HUDEP-2 (cell line): Measurements from ENCODE around the gene SMURF1.

ENCODE experiments used
- DNase-seq, 76 experiments: peaks; one replicate each; lab custom pipeline; 2025; ENCODE audit not compliant: unreplicated experiment in 76 of 76; lab: John Stamatoyannopoulos, UW

The SMURF1 gene

DNA sequence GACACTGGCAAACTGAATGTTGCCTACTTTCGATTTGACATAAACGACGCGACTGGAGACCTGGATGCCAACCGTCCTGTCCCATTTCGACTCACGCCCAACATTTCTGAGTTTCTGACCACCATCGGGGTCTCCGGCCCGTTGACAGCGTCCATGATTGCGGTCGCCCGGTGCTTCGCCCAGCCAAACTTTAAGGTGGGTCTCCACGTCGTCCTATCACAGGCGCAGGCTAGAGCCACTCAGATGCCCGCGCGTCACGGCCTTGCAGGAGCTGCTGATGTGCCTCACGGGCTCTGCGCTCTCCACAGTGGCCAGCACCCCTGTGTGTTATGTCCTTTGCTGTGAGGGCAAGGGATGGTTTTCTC, 132.6 kb downstream of the SMURF1 start:
- DNase-seq, result no peak

DNA sequence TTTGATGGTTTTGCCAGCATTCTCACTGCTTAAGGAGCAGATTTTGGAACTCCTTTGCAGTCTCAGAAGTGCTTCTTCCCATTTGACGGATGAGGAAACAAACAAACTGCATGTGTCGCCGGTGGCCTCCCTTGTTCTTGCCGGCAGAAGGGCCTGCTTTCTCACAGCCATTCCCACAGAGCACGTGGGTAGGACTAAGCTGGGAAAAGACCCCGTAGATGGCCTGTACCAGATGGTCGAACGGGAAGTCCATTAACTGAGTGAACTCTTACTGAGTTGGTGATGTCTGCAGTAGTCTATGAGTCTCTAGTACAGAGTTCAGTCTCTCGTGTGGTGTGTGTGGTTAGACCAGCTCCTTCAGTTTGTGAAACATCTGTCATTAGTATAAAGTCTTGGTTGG, 133.6 kb downstream of the SMURF1 start:
- no peak for DNase-seq

DNA sequence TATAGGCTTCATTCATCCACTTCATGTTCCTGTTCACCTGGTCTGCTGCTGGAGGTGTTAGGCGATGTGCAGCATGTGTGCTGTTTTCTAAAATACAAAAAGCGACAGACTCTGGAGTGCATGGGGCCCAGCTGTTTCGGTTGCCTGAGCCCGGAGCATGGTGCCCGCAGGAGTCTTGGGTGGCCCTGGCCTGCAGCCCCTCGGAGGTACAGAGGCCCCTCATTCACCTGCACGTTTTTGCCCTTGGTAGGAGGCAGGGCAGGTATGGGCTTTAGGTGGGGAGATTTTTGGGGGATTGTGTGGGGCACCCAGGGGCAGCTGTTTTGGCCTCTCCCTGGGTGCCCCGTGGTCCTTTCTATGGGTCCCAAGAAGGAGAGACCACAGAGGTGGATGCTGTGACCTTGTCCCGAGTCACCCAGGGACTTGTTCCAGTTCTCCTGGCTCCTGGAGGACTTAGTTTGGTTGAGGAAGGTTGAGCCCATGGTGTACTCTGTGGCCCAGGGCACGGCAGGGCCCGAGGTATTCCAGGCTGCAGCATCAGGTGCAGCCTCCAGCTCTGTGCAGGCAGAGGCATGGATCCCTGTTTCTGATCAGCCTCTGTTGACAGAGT, 134.9 kb downstream of the SMURF1 start:
- DNase-seq, result no peak

DNA sequence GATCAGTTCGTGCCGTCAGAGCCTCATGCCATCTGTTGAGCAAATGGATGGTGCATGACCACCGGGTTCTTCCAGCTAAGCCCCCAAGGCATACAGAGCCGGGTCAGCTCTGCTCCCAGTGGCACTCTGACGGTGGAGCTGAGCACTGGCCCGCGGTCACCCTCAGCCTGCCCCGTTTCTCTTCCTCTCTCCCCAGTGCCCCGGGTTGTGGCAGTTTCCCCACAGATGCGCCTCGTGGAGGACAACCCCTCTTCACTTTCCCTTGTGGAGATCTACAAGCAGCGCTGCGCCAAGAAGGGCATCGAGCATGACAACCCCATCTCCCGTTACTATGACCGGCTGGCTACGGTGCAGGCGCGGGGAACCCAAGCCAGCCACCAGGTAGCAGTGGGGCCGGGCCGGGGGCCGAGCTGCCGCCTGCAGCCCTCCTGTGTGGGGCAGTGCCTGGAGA, 135.7 kb downstream of the SMURF1 start:
- DNase-seq, result no peak

DNA sequence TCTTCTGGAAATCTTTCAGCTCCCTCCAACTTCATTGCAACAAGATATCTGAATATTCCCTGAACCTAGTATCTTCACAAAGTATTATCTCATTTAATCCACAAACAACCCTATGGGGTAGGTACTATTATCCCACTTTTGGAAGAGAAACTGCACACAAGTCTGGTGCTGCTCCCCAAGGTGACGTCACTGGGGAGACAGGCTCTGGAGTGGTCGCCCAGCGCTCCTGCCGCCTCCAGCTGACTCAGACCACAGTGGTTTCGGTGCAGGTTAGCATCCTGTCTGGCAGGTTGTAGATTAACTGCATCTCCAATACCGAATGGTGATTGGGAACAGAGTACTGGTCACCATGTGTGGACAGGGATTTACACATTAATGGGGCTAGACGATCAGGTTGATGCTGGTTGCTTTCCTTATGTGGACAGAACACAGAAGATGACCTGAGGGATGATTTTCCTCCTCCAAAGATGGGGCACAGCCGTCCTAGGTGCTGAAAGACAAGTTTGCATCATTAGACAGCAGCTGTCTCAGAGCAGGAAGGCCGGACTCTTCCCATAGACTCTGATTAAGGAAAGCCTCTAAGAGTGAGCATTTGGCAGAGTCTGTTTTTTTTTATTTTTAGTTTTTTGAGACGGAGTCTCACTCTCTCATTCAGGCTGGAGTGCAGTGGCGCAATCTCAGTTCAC, 137.0 kb downstream of the SMURF1 start:
- no peak for DNase-seq

DNA sequence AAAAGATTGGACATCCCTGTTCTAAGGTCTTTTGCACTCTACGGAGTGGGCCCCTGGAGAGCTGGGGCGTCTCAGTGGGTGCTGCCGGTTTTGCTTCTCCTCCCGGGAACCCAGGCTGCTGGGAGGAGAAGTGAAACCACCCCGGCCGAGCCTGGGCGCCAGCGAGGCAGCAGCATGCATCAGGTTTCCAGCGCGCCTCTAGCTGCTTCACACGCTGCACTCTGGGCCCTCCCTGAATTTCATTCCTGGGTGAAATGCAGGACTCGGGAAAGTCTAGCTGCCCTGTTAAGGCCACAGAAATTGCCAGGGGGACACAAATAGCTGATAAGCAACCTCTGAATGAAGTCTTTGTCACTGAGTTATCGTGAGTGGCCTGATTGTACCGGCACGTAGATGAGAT, 138.1 kb downstream of the SMURF1 start:
- no peak for DNase-seq

DNA sequence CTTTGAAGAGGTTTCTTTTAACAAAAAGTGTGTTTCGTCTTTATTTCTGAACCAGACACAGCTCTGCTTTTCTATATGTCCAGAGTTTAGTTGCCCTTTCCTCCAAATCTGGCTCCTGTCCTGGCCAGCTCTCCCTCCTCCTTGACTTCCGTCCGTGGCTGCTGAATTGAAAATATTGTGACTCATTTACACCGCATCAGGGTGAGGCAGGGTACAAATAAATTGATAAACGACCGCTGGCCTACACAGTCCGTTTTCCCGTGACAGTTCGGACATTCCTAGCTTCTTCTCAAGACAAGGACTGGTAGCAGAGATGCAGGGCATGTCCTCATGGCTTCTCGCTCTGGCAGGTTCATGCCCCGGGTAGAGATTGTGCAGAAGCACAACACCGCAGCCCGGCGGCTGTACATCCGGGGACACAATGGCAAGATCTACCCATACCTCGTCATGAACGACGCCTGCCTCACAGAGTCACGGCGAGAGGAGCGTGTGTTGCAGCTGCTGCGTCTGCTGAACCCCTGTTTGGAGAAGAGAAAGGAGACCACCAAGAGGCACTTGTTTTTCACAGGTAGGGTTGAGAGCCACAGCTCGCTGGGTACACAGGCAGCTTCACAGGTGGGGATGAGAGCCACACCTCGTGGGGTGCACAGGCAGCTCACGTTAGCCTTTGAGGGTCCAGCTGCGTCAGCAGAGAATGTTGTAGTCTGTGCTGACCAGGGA, 139.0 kb downstream of the SMURF1 start:
- DNase-seq, result no peak

DNA sequence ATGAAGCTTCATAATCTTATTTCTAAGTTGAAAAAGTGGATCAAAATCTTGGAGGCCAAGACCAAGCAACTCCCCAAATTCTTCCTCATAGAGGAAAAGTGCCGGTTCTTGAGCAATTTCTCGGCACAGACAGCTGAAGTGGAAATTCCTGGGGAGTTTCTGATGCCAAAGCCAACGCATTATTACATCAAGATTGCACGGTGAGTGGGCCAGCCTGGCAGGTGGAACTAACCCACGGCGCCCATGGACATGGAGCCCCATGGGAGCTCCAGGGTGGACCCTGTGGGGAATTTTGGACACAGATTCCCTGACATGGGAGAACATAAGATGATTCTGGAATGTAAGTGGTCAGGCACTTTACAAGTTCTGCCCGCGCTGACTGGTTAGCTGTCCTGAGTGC, 139.7 kb downstream of the SMURF1 start:
- no peak for DNase-seq

DNA sequence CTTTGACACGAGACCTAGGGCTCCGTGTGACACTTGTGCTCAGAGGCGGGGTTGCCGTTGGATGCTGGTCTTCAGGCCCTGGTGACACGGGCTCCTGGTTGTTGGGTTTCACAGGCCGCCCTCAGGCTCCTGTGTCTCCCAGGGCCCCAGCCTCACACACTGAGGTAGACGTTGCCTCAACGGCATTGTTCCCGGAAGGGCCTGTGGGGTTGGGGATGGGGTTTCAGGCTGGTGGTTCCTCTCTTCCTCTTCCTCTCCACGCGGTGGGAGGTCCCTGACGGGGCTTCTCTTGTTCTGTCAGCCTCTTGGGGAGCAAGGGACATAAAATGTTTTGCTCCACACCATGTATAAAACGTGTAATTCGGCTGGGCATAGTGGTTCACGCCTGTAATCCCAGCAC, 140.5 kb downstream of the SMURF1 start:
- no peak for DNase-seq

DNA sequence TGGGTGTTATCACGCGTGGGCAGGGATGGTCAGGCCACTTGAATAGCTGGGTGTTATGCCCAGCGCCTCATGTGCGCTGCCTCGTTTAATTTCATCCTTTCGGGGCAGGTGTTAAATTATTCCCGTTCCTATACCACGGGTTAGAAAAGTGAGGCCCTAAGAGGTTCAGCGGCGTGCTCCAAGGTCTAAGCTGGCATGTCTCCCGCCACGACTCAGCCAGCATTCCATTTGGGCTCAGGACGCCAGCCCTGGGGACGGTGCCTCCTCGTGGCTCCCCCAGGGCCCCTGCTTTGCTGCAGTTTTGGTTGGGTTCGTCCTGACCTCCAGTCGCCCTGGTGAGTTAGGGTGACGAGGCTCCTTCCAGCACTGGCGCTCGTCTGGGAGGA, 141.1 kb downstream of the SMURF1 start:
- no peak for DNase-seq

DNA sequence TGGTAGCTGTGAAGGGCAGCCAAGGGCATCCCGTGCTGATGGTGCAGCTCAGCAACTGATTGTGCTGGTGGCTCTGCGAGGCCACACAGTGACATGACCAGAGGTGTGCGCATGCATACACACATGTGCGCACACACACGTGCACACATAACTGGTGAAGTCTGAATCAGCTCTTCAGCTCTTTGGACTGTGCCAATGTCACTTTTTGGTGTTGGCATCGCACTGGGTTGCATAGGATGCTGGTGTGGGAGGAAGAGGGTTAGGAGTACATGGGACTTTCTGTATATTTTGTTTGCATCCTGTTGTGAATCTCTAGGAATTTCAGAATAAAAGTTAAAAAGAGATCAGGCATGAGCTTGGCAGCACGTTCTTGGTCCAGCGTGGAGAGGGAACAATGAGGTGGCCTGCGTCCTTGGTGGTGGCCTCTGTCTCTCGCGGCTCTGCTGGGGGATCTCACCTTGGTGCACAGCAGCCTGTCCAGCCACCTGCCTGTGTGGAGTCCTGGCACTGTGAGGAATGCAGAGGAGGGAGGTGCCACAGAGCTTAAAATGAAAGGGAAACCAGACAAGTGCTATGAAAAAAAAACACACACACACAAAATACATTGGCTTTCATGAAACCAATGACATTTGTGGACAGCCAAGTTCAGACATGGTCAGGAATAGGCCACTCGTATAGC, 141.6 kb downstream of the SMURF1 start:
- DNase-seq, result no peak

DNA sequence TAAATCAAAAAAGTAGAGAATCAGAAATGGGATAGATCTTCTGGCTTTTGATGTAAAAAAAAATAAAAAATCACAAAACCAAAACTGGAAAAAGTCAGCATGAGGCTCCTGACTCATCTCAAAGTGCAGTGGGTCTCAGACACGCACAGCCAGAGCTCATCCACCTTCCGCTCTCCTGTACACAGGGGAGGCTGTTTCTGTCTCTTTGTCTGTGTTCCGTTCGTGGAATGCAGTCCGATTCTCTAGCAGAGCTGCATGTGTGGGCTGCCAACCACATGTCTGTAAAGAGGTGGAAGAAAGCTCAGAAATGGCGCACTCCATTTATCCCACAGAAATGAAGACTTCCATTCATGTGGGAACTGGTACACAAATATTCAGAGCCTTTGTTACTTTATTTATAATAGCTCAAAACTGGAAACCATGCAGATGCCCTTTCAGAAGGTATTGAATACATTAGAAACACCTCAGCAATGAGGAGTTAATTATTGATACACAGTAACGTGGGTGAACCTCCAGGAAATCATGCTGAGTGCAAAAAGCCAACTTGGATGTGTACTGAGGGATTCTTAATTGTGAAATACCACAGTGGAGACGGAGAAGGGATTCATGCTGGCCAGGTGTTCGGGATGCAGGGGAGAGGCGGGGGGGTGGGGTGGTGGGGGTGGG, 142.3 kb downstream of the SMURF1 start:
- no peak for DNase-seq

DNA sequence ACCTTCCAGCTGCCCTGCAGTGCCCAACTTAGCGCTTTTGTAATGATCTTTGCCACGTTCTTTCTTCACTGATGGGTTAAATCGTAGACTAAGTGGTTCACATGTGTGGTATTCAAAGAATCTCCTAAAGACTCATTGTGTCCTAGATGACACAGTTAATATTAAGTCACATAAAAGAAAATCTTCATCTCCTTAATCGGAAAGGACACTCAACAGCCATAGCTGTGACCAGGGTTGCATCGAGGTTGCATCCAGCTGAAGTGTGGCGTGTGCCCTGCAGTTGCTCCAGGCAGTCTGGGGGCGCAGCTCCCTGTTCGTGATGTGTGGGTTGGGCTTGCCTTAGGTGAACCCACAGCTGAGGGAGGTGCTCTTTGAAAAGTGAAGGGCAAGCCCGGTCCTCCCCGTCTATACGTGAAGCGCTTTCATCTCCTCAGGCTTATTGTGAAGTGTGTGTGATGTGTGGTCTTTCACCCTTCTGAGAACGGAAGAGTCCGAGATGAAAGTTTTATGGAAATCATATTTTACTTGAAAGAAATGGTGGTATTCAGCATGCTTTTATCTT, 142.9 kb downstream of the SMURF1 start:
- no peak for DNase-seq

DNA sequence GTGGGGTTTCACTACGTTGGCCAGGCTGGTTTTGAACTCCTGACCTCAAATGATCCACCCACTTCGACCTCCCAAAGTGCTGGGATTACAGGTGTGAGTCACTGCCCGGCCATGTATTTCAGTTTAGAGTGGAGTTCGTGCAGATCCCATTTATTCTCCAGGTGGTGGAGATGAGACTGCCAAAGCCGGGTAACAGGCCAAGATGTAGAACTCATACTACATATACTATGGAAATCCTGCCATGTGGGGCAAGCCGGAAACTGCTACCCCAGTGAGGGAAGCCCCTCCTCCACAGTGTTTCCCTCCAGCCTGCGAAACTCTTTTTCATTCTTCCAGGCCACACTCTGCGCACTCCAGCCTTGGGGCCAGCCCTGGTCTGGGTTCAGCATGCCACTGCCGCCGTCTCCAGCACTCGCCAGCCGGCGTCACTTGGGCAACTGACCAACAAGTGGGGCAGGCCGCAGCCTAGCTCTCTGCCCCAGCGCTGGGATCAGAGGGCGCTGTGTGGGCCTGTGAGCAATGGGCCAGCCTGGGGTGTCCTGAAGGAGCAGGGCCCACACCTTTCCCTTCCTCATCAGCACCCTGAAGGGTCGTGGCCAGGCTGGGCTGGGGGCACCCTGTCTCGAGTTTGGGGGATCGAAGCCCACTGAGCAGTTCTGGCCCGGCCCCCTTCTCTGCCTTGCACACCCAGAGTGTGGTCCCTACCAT, 143.6 kb downstream of the SMURF1 start:
- DNase-seq, result no peak

DNA sequence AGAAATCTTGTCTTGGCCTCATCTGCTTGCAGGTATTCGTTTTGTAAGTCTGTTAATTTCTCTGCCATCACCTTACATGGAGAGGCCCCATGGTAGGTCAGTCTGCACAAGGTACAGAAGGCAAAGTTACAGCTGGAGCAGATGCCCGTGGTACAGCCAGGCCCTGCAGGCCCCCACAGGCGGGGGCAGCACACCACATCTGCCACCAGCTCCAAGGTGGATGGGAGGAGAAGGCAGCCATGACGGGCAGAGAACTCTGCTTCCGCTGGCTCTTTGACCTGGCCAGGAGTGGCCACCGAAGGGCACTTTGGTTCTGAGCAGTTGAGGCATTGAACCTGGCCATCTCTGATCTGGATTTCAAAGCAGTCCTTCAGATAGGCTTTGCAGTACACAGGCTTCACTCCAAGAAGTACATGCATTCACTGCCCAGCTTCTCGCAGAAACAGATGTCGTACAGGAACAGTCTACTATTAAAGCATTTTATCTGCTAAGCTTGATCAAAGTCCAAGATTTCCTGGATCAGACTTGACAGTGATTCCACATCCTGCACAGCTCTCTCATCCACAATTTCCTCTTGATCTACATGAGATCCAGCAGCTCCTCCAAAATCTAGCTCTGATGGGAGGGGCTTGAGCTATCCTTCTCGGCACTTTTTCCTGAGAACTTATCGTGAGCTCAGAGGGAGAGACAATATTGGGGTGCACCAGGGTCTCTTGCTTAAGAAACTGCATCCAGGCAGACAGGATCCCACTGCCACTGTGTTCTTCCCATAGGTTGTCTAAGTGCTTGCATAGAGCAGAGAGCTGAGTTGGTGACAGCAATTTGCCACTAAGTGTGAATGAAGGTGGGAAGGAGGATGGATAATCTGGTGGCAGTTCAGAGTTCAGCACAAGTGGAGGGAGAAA, 144.8 kb downstream of the SMURF1 start:
- no peak for DNase-seq

DNA sequence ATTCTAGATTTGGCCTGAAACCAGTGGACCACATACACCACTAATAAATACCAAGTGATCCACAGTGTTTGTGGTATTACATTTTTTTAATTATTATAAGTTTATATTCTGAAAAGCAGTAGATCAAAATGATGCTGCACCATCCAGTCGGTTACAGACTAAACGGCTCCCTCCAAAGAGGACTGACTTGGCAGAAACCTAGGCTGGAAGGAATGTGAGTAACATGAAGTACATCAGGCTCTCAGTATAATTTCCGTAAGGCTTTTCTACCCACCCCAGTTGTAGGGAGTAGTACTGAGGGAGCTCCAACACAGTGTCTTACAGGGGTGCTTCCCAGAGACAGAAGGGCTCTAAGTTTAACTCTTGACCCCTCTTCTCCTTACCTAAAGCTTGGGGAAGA, 146.1 kb downstream of the SMURF1 start:
- no peak for DNase-seq

DNA sequence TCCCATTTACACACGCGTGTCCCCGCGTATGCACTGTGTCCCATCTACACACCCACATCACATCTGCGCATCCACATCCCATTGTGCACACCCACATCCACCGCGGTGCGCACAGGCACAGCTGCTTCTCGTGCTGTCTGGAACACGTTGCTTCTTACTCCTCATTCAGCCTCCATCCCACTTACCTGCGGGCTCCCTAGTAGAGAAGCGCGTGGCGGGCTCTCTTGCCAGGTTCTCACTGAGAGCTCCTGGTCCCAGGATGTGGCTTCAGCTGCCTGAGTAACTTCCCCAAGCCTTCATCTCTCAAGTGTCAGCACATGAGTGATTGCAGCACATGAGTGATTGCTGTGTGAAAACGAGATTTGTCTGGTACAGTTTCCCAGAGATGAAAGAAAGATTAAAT, 147.8 kb downstream of the SMURF1 start:
- no peak for DNase-seq

DNA sequence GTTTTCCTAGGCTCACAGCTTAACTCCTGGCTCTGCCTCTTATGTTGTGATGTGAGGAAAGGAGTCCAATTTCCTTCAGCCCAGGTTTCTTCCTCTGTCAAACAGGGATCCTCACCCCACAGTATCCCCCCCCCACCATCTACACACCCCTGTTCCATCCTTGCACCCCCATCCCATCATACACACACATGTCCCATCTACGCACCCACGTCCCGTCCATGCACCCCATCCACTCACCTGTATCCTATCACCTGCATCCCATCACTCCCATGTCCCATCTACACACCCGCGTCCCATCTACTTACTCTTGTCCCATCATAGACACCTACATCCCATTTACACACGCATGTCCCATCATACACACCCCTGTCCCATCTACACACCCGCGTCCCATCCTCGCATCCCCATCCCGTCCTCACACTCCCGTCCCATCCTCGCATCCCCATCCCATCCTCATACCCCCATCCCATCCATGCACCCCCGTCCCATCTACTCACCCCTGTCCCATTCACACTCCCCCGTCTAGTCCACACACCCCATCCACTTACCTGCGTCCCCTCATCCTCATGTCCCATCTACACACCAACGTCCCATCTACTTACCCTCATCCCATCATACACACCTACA, 148.3 kb downstream of the SMURF1 start:
- DNase-seq, result no peak

DNA sequence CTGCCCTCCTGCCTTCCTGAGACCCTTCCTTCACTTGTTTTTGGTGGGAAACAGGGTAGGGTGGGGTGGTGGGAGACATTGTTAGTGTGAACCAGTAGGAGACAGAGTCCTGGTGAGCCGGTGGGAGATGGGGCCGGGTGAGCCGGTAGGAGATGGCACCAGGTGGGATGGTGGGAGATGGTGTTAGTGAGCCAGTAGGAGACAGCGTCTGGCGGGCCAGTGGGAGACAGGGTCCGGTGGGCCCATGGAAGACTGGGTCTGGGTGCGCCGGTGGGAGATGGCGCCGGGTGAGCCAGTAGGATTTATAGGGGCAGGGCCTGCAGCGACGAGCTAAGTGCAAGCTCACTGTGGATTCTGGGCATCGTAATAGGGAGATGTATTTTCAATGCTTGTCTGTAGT, 148.8 kb downstream of the SMURF1 start:
- DNase-seq, result no peak
